GM12878 (cell line): ENCODE data around the gene CHID1.

Source experiments
- CBX5 ChIP-seq: sonication (generic); IDR thresholded peaks from 2 replicates; pipeline ENCODE4 v1.6.1; 2016; ENCODE audit warnings: low read depth, moderate library complexity, mild to moderate bottlenecking, inconsistent platforms
- CREB1 ChIP-seq: IDR thresholded peaks from 2 replicates; pipeline ENCODE4 v1.6.1; 2012; ENCODE audit warnings: low read depth, mild to moderate bottlenecking, inconsistent platforms
- EGR1 ChIP-seq, 2 experiments: IDR thresholded peaks; 1 replicate in 1 of 2; 2 replicates in 1 of 2; pipeline ENCODE4 v1.6.1; 2011 to 2012; ENCODE audit warnings: low read depth in 2 of 2, low read length in 2 of 2, borderline replicate concordance in 1 of 2, mild to moderate bottlenecking in 1 of 2, moderate library complexity in 1 of 2
- ESRRA ChIP-seq: IDR thresholded peaks from 2 replicates; pipeline ENCODE4 v1.6.1; 2012; ENCODE audit warnings: mild to moderate bottlenecking, low read length, improper control_type of control experiment
- EZH2 ChIP-seq: IDR thresholded peaks from 2 replicates; pipeline ENCODE4 v1.6.1; 2012; ENCODE audit warnings: low read depth, mild to moderate bottlenecking, control low read depth, inconsistent platforms, low read length, borderline replicate concordance; ENCODE audit not compliant: control insufficient read depth
- HDGF ChIP-seq: fragments of 450-650 bp; IDR thresholded peaks from 2 replicates; pipeline ENCODE4 v1.6.1; 2016; ENCODE audit warnings: antibody characterized with exemption
- MYC ChIP-seq: IDR thresholded peaks from 2 replicates; pipeline ENCODE4 v1.6.1; 2011; ENCODE audit warnings: mild to moderate bottlenecking, low read length, moderate library complexity, inconsistent platforms; ENCODE audit not compliant: insufficient read depth, insufficient replicate concordance, insufficient read length, severe bottlenecking
- POU2F2 ChIP-seq: IDR thresholded peaks from 3 replicates; pipeline ENCODE4 v1.6.1; 2011; ENCODE audit warnings: low read depth, mild to moderate bottlenecking, low read length, borderline replicate concordance
- RAD51 ChIP-seq: fragments of 450-650 bp; IDR thresholded peaks from 2 replicates; pipeline ENCODE4 v1.6.1; 2016; ENCODE audit warnings: moderate library complexity, mild to moderate bottlenecking, inconsistent platforms
- SIX5 ChIP-seq: IDR thresholded peaks from 2 replicates; pipeline ENCODE4 v1.6.1; 2011; ENCODE audit warnings: mild to moderate bottlenecking, low read depth, low read length, moderate library complexity; ENCODE audit not compliant: severe bottlenecking
- TF ChIP-seq, protein P1 (sequence below): IDR thresholded peaks from 2 replicates; pipeline ENCODE4 v1.6.1; 2011; ENCODE audit warnings: borderline replicate concordance, low read depth, mild to moderate bottlenecking, moderate library complexity, mixed read lengths, low read length; ENCODE audit not compliant: insufficient read depth; ENCODE audit errors: extremely low read length
- TF ChIP-seq, protein P2 (sequence below): IDR thresholded peaks from 2 replicates; pipeline ENCODE4 v1.6.1; 2011; ENCODE audit warnings: low read depth, mild to moderate bottlenecking, low read length, moderate library complexity, borderline replicate concordance; ENCODE audit errors: extremely low read depth
- TF ChIP-seq, protein P3 (sequence below), 3 experiments: IDR thresholded peaks in 2 of 3; conservative IDR thresholded peaks in 1 of 3; 2 replicates each; pipeline ENCODE4 v1.5.1; 2011; ENCODE audit warnings: low read depth in 3 of 3, low read length in 3 of 3, mild to moderate bottlenecking in 3 of 3, control low read depth in 2 of 3, moderate library complexity in 2 of 3, inconsistent platforms in 1 of 3, mixed read lengths in 1 of 3; ENCODE audit not compliant: control insufficient read depth in 2 of 3, insufficient read depth in 1 of 3; ENCODE audit errors: extremely low read depth in 1 of 3
- TF ChIP-seq, protein P4 (sequence below): IDR thresholded peaks from 2 replicates; pipeline ENCODE4 v1.6.1; 2011; ENCODE audit warnings: low read depth, low read length, improper control_type of control experiment, borderline replicate concordance

DNA sequence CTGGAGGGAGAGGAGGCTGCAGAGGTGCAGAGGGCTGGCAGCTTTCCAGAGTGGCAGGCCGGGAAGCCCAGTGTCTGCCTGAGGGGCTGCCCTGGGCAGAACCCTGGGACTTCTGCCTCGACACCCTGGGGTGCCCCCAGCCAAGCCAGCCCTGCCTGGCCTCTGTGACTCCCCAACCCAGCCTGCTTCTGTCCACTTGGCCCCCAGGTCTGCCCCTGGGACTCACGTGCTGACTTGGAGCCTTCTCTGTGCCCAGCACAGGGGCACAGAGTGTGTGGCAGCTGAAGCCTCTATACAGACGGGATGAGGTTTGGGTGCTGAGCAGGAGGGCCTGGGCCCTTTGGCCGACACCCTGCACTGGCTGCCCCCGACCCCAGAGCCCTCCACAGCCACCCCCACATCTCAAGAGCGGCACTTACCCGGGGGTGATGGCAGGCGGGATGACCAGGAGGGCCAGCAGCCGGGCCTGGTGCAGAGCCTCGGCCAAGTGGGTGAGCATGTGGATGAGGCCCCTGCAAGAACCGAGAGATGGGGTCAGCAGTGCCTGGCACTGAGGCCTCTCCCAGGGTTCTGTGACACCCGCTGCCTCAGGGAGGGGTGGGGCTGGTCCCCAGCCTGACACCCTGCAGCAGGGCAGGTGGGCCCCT, 17.5 kb downstream of the CHID1 start:
- TF ChIP-seq, protein P1, sequence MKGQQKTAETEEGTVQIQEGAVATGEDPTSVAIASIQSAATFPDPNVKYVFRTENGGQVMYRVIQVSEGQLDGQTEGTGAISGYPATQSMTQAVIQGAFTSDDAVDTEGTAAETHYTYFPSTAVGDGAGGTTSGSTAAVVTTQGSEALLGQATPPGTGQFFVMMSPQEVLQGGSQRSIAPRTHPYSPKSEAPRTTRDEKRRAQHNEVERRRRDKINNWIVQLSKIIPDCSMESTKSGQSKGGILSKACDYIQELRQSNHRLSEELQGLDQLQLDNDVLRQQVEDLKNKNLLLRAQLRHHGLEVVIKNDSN, result no peak
- TF ChIP-seq POU2F2 (no peak), MYC (no peak), EGR1 (IDR thresholded peaks at IDR 0.05; ENCODE audit: borderline replicate concordance in 1 of 2, low read depth in 2 of 2, low read length in 2 of 2) (no peak), CREB1 (no peak), SIX5 (no peak), ESRRA (no peak), EZH2 (no peak), HDGF (no peak), RAD51 (no peak), CBX5 (no peak)
- TF ChIP-seq, protein P2, sequence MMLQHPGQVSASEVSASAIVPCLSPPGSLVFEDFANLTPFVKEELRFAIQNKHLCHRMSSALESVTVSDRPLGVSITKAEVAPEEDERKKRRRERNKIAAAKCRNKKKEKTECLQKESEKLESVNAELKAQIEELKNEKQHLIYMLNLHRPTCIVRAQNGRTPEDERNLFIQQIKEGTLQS, result no peak
- TF ChIP-seq, protein P3, sequence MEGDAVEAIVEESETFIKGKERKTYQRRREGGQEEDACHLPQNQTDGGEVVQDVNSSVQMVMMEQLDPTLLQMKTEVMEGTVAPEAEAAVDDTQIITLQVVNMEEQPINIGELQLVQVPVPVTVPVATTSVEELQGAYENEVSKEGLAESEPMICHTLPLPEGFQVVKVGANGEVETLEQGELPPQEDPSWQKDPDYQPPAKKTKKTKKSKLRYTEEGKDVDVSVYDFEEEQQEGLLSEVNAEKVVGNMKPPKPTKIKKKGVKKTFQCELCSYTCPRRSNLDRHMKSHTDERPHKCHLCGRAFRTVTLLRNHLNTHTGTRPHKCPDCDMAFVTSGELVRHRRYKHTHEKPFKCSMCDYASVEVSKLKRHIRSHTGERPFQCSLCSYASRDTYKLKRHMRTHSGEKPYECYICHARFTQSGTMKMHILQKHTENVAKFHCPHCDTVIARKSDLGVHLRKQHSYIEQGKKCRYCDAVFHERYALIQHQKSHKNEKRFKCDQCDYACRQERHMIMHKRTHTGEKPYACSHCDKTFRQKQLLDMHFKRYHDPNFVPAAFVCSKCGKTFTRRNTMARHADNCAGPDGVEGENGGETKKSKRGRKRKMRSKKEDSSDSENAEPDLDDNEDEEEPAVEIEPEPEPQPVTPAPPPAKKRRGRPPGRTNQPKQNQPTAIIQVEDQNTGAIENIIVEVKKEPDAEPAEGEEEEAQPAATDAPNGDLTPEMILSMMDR (IDR thresholded peaks at IDR 0.05 in 2 of 3, conservative IDR thresholded peaks at IDR 0.05 in 1 of 3; ENCODE audit: control insufficient read depth in 2 of 3, extremely low read depth in 1 of 3, insufficient read depth in 1 of 3, low read depth in 3 of 3, low read length in 3 of 3), result no peak
- TF ChIP-seq, protein P4, sequence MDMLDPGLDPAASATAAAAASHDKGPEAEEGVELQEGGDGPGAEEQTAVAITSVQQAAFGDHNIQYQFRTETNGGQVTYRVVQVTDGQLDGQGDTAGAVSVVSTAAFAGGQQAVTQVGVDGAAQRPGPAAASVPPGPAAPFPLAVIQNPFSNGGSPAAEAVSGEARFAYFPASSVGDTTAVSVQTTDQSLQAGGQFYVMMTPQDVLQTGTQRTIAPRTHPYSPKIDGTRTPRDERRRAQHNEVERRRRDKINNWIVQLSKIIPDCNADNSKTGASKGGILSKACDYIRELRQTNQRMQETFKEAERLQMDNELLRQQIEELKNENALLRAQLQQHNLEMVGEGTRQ, result no peak
